HG03175 (cell line): ENCODE data around the gene CPED1.
"Not testable (repeated sequence)": the region's sequence is repeated elsewhere in the genome, so short reads cannot be mapped to it uniquely, and the experiment has no call there.

Source experiments
- ATAC-seq: cut with Tn5 transposase; IDR thresholded peaks from one replicate; pipeline ENCODE4 v1.9.1; 2021; ENCODE audit warnings: mild to moderate bottlenecking, moderate library complexity; ENCODE audit not compliant: unreplicated experiment

Gene CPED1

DNA sequence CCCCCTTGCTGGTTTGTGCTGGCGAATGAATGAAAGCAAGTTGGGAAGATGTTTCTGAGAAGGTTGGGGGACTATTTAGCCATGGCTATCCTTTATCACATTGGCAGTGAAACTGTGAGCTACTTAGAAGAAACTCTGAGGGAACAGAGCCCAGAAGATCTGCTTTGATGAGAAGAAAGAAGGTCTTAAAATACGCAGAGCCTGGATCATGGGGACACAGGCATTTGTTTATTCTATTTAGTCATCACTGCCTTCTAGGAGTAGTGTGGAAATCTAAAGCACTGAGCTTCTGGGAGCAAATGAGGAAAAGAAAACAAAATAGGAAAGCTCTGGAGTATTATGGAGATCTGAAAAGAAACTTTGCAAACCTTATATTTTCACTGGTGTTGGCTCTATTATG lies 28.5 kb downstream of the CPED1 start:
- ATAC-seq = no peak

DNA sequence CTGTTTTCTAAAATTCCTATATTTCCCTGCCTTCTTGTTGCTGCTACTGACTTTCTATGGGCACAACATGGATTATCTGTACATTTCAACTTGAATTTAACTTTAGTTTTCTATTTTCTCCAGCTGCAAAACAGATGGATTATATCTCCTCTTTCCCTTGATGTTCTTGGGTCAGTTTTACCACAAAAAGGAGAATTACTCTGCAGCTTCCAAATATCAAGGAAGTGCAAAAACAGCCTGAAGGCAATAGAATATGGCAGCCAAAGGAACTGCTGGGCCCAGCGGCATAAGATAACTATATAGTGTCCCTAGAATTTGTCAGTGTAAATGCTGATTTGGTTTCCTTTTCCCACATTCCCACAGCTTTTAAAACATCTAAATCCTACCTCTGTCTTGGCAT lies 29.1 kb downstream of the CPED1 start:
- no peak for ATAC-seq

DNA sequence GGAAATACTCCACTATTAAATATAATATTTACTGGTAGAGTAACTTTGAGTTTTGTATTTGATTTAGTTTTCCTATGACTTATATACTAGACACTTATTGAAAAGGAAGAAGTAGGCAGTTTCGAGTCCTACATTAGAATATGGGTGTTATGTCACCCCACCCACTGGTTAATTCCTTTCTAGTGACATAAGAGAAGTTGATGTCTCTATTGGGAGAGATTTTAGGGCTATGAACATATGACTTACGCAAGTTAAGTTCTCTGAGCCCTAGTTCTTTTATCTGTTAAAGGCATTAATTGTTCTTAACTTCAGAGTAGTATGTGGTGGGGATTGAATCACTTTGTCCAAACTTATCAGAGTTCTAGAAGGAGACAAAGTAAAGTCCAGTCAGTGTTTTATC lies 30.5 kb downstream of the CPED1 start:
- no peak for ATAC-seq

GRCh38 chr7:121020249-121020988 lies 31.9 kb downstream of the CPED1 start:
- no peak for ATAC-seq

GRCh38 chr7:121020989-121021969 lies 32.8 kb downstream of the CPED1 start:
- no peak for ATAC-seq

GRCh38 chr7:121023194-121023593 lies 34.7 kb downstream of the CPED1 start:
- no peak for ATAC-seq

DNA sequence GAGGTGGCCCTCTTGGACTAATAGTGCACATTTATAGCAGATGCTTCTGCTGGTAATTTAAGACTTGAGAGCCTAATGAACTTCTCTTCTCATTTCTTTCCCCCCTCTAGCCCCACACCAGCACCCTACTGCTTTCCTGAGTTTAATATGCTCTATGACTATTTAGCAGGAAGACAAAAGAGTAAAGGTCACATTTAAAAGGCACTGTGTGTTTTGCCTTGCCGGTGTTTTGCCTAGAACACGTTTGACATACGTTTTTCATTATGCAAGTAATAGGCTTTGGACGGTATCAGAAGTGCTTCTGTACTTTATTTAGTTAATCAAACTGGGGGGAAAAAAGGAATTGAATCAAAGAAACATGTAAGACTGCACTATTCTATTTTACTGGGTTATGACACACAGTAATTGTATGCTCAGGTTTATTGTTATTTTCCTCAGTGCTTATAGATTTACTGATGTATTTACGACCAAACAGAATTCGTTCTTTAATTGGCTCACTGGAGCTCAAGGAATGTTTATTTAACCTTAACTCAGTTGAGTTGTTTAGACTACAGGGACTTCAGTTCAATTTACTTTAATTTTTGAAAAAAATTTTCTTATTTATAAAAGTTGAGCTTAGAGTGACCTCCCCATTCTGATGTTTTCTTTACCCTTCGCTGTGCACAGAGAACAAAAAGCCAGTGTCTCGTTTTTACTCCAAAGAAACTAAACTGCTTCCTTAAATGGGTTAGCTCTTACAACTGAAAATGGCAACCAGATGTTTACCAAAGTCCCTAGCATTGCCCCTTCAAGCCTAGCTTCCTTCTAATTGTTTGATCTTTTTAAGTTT lies 35.4 kb downstream of the CPED1 start:
- no peak for ATAC-seq

- no peak for ATAC-seq
Measured at GRCh38 chr7:121024611-121025010, 36.1 kb downstream of the CPED1 start.

GRCh38 chr7:121026159-121026558 lies 37.6 kb downstream of the CPED1 start:
- no peak for ATAC-seq

DNA sequence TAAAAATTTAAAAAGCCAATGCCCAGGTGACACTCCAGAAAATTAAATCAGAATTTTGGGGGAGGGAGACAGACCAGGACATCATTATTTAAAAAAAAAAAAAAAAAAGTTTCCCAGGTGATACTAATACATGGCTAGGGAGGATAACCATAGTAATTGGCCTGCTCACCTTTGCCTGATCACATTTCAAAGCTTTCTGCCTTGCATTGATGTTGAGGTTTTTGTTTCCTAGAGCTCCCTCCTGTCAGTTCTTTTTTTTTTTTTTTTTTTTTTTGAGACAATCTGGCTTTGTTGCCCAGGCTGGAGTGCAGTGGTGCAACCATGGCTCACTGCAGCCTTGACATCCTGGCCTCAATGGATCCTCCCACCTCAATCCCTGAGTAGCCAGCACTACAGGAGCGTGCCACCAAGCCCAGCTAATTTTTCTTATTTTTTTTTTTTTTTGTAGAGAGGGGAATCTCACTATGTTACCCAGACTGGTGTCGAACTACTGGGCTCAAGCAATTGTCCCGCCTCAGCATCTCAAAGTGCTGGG lies 38.1 kb downstream of the CPED1 start:
- ATAC-seq = no peak

DNA sequence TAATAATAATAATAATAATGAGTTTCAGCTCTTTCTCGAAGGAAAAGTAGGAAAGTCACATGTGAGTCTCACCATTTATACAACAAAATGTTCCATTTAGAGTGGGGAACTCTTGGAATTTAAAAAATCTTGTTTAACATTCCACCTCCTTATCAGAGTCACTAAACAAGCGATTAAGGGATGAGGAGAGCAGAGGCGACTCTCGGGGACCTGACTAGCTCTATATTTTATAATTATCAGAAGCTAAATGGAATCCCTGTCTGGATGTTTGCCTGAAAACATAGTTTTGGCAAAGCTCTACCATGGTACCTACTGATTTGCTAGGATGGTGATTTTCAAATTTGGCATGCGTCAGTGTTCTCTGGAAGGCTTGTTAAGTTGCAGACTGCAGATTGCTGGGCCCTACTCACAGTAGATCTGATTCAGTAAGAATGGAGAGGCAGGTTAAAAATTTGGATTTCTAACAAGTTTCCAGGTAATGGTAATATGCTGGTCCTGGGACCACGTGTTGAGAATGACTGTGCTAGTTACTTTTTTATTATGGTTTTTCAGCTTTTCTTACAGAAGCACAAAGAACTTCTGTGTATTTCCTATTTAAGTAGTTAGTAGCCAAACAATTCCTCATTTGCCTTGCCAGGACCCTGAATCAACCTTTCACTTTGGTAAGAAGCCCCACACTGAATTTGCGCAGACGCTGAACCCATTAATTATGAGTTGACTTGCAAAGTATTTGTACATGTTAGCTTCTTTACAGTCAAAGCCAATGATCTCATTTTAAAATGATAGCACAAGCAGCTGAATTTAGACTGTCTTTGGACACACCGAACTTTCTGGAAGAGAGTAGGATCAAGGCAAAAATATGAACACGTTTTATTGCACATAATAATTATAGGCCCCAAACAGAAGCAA lies 39.5 kb downstream of the CPED1 start:
- no peak for ATAC-seq

DNA sequence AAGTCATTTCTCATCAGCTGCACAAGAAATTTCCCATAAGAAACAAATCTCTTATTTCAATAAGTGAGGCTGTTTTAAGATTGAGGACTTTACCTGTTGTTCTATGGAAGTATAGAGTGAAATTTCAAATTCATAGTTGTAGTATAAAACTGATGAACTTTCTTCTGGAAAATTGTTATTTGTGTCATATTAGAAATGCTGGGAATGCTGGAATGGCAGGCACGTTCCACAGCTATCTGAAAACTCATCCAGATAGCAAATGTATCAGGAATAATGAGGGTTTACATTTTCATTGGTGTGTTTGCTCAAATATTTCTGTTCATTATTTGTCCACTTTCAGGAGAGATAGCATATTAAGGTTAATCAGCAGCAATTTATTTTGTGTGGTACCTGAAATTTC lies 40.8 kb downstream of the CPED1 start:
- ATAC-seq = no peak

GRCh38 chr7:121030308-121030707 lies 41.8 kb downstream of the CPED1 start:
- no peak for ATAC-seq

- ATAC-seq = no peak
Measured at GRCh38 chr7:121032645-121033460, 44.3 kb downstream of the CPED1 start.

DNA sequence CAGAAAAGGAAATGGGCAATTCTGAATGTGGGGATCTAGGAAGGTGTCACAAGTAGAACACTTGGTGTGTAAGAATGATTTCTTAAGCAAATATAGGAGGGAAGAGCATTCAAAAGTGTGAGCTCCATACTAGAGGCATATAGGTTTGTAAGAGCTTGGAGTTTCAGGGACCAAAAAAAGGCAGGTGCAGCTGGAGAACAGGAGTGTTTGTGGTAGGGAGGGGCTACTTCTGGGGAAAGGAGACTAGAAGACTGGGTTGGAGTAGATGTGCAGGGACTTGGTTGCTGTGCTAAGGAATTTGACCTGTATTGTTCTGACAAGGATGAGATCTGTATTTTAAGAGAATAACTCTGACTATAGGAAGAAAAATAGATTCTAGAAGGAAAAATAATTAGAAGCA lies 46.4 kb downstream of the CPED1 start:
- no peak for ATAC-seq

GRCh38 chr7:121036776-121037175 lies 48.3 kb downstream of the CPED1 start:
- ATAC-seq = not testable (repeated sequence)

- ATAC-seq = not testable (repeated sequence)
Measured at GRCh38 chr7:121037329-121037728, 48.8 kb downstream of the CPED1 start.

DNA sequence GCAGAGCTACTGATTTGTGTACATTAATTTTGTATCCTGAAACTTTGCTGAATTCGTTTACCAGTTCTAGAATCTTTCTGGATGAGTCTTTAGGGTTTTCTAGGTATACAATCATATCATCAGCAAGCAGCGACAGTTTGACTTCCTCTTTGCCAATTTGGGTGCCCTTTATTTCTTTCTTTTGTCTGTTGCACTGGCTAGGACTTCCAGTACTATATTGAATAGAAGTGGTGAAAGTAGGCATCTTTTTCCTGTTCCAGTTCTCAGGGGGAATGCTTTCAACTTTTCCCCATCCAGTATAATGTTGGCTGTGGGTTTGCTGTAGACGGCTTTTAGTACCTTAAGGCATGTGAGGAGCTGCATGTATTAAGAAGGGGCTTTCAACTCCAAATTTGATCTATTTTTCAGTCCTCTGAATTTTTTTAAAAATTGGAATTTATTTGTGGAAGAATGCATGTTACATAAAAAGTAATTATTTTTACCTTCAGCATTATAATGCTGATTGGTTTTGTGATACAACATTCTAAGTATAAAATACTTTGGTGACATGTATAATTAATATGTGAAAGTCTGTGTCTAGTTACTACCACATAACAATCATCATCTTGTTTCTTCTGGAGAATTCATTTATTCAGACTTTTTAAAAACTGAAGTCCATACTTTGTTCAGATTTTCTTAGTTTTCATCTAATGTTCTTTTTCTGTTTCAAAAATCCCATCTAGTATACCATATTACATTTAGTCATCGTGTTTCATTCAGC lies 49.6 kb downstream of the CPED1 start:
- ATAC-seq = no peak
